H1 (cell line): ENCODE measurements around the gene DIS3L. TPM values are rescaled to one million over a fixed set of nuclear protein-coding genes. Genes with fewer than 3 reads are reported as not detected.

ENCODE experiments used
- CTCF ChIA-PET: fragments of 300-600 bp; sonication (Branson Sonifier 250); formaldehyde crosslinking; loops from one replicate; lab custom pipeline; 2021; ENCODE audit not compliant: partially characterized antibody; lab: Charles Lee
- POLR2A ChIA-PET: fragments of 300-600 bp; sonication (Branson Sonifier 250); formaldehyde crosslinking; loops from one replicate; lab custom pipeline; 2021; ENCODE audit warnings: inconsistent platforms; ENCODE audit not compliant: partially characterized antibody; lab: Charles Lee
- DNase-seq, 2 experiments: peaks; one replicate each; pipeline versions ENCODE4 v3.0.0 to v3.0.0-alpha.2; 2010 to 2022; ENCODE audit warnings: low spot score in 2 of 2, low read depth in 1 of 2, mixed read lengths in 1 of 2
- FAIRE-seq: peaks from 2 replicates; lab custom pipeline; 2011; peaks lifted over from hg19 to GRCh38; lab: Jason Lieb, UNC
- H2AFZ ChIP-seq: 2 replicates; pipeline ENCODE4 v1.8.1; 2012; ENCODE audit warnings: low read length, inconsistent platforms
- H2AK5ac ChIP-seq: 2 replicates; pipeline ENCODE4 v1.6.1; 2013; ENCODE audit warnings: low read depth, low read length
- H2BK120ac ChIP-seq: replicated peaks from 2 replicates; pipeline ENCODE3; 2013; ENCODE audit warnings: low read depth, low read length, inconsistent platforms
- H2BK12ac ChIP-seq: 2 replicates; pipeline ENCODE4 v1.6.1; 2013; ENCODE audit warnings: low read depth, low read length
- H2BK15ac ChIP-seq: 2 replicates; pipeline ENCODE4 v1.6.1; 2013; ENCODE audit warnings: low read length
- H2BK20ac ChIP-seq: 2 replicates; pipeline ENCODE4 v1.6.1; 2013; ENCODE audit warnings: low read length
- H2BK5ac ChIP-seq: 2 replicates; pipeline ENCODE4 v1.6.1; 2013; ENCODE audit warnings: low read depth, low read length
- H3K14ac ChIP-seq: 2 replicates; pipeline ENCODE4 v1.6.1; 2013; ENCODE audit warnings: inconsistent platforms; ENCODE audit not compliant: insufficient read length
- H3K18ac ChIP-seq: 2 replicates; pipeline ENCODE4 v1.6.1; 2013; ENCODE audit warnings: low read length; ENCODE audit errors: extremely low read depth
- H3K23ac ChIP-seq: 2 replicates; pipeline ENCODE4 v1.6.1; 2013; ENCODE audit warnings: inconsistent platforms; ENCODE audit not compliant: insufficient read length
- H3K23me2 ChIP-seq: 2 replicates; pipeline ENCODE4 v1.6.1; 2013; ENCODE audit warnings: low read depth, low read length
- H3K27ac ChIP-seq: 2 replicates; pipeline ENCODE4 v1.6.1; 2011; ENCODE audit warnings: low read depth, low read length, inconsistent platforms
- H3K27me3 ChIP-seq, 4 experiments: replicated peaks in 1 of 4; 1 replicate in 1 of 4; 2 replicates in 3 of 4; pipeline versions ENCODE4 v1.6.1 to v1.8.1; 2011 to 2013; ENCODE audit warnings: low read length in 3 of 4, mild to moderate bottlenecking in 3 of 4, inconsistent platforms in 2 of 4, mixed read lengths in 2 of 4, moderate library complexity in 1 of 4; ENCODE audit not compliant: control insufficient read depth in 3 of 4, insufficient read depth in 3 of 4; ENCODE audit errors: extremely low read depth in 1 of 4
- H3K36me3 ChIP-seq, 4 experiments: 2 replicates each; pipeline versions ENCODE4 v1.6.1 to v1.8.1; 2011 to 2013; ENCODE audit warnings: mild to moderate bottlenecking in 4 of 4, low read length in 3 of 4, moderate library complexity in 2 of 4, control low read depth in 1 of 4, inconsistent platforms in 1 of 4; ENCODE audit not compliant: insufficient read depth in 4 of 4, control insufficient read depth in 2 of 4
- H3K4ac ChIP-seq: replicated peaks from 2 replicates; pipeline ENCODE3; 2013; ENCODE audit warnings: low read length, low read depth, mixed read lengths, inconsistent platforms; ENCODE audit not compliant: insufficient read length
- H3K4me1 ChIP-seq, 4 experiments: replicated peaks in 1 of 4; 1 replicate in 1 of 4; 2 replicates in 3 of 4; pipeline versions ENCODE4 v1.6.1 to v1.8.1; 2011 to 2013; ENCODE audit warnings: low read length in 3 of 4, inconsistent platforms in 2 of 4, mixed read lengths in 1 of 4; ENCODE audit not compliant: insufficient read depth in 4 of 4, control insufficient read depth in 3 of 4
- H3K4me2 ChIP-seq, 2 experiments: 2 replicates each; pipeline versions ENCODE4 v1.6.1 to v1.8.1; 2011 to 2013; ENCODE audit warnings: low read depth in 2 of 2, low read length in 2 of 2, control low read depth in 1 of 2, inconsistent platforms in 1 of 2, mild to moderate bottlenecking in 1 of 2; ENCODE audit not compliant: insufficient read depth in 1 of 2
- H3K4me3 ChIP-seq, 4 experiments: fragments of 200-600, 300-600 bp in 1 of 4; sonication (generic), shearing (Covaris generic), sonication (Bioruptor Twin) in 1 of 4; 2 replicates each; pipeline versions ENCODE4 v1.5.1 to v1.8.1; 2011 to 2016; ENCODE audit warnings: low read length in 4 of 4, low read depth in 3 of 4, control low read depth in 2 of 4, inconsistent platforms in 2 of 4, mild to moderate bottlenecking in 2 of 4, mixed read lengths in 1 of 4, moderate library complexity in 1 of 4; ENCODE audit not compliant: insufficient read depth in 2 of 4; ENCODE audit errors: extremely low read depth in 1 of 4
- H3K56ac ChIP-seq: replicated peaks from 2 replicates; pipeline ENCODE3; 2013; ENCODE audit warnings: low read depth, mild to moderate bottlenecking, mixed read lengths, low read length, inconsistent platforms; ENCODE audit not compliant: insufficient read length
- H3K79me1 ChIP-seq: 2 replicates; pipeline ENCODE4 v1.6.1; 2013; ENCODE audit warnings: low read depth, low read length, control low read depth
- H3K79me2 ChIP-seq, 2 experiments: 2 replicates each; pipeline versions ENCODE4 v1.6.1 to v1.8.1; 2012 to 2013; ENCODE audit warnings: low read length in 2 of 2, mild to moderate bottlenecking in 2 of 2, inconsistent platforms in 1 of 2; ENCODE audit not compliant: insufficient read depth in 2 of 2, control insufficient read depth in 1 of 2
- H3K9ac ChIP-seq, 4 experiments: replicated peaks in 1 of 4; 1 replicate in 1 of 4; 2 replicates in 3 of 4; pipeline versions ENCODE4 v1.6.1 to v1.8.1; 2011 to 2013; ENCODE audit warnings: low read depth in 3 of 4, low read length in 3 of 4, control low read depth in 2 of 4, mild to moderate bottlenecking in 2 of 4, moderate library complexity in 2 of 4, inconsistent platforms in 1 of 4; ENCODE audit errors: extremely low read depth in 1 of 4
- H3K9me3 ChIP-seq, 2 experiments: 2 replicates each; pipeline versions ENCODE4 v1.6.1 to v1.8.1; 2012 to 2013; ENCODE audit warnings: mild to moderate bottlenecking in 2 of 2, moderate library complexity in 2 of 2, control low read depth in 1 of 2, inconsistent platforms in 1 of 2, low read depth in 1 of 2, low read length in 1 of 2, mixed read lengths in 1 of 2; ENCODE audit not compliant: insufficient read depth in 2 of 2
- H4K20me1 ChIP-seq, 2 experiments: replicated peaks in 1 of 2; 2 replicates each; pipeline versions ENCODE3 to v1.8.1; 2011 to 2013; ENCODE audit warnings: inconsistent platforms in 2 of 2, low read length in 2 of 2, mild to moderate bottlenecking in 1 of 2; ENCODE audit not compliant: insufficient read depth in 2 of 2, control insufficient read depth in 1 of 2
- H4K5ac ChIP-seq: 2 replicates; pipeline ENCODE4 v1.6.1; 2013; ENCODE audit warnings: low read length, low read depth, mixed read lengths, inconsistent platforms; ENCODE audit not compliant: insufficient read length
- H4K8ac ChIP-seq: 2 replicates; pipeline ENCODE4 v1.8.0; 2013; ENCODE audit warnings: mild to moderate bottlenecking, moderate library complexity, low read length, inconsistent platforms; ENCODE audit not compliant: insufficient read depth; ENCODE audit errors: extremely low read depth
- H4K91ac ChIP-seq: replicated peaks from 2 replicates; pipeline ENCODE3; 2013; ENCODE audit warnings: low read length, mixed read lengths, inconsistent platforms; ENCODE audit not compliant: insufficient read length
- ATF2 ChIP-seq: IDR thresholded peaks from 2 replicates; pipeline ENCODE4 v1.6.1; 2012; ENCODE audit warnings: low read length, inconsistent platforms
- CHD2 ChIP-seq: IDR thresholded peaks from 2 replicates; pipeline ENCODE4 v1.6.1; 2012; ENCODE audit warnings: low read length, improper control_type of control experiment
- KDM1A ChIP-seq: fragments of 200-600, 300-600 bp; sonication (generic); IDR thresholded peaks from 2 replicates; pipeline ENCODE4 v1.7.1; 2016; ENCODE audit warnings: mild to moderate bottlenecking, low read length, borderline replicate concordance
- MAFK ChIP-seq: IDR thresholded peaks from 2 replicates; pipeline ENCODE4 v1.6.1; 2012; ENCODE audit warnings: low read depth, mild to moderate bottlenecking, improper control_type of control experiment, low read length
- RBBP5 ChIP-seq: IDR thresholded peaks from 2 replicates; pipeline ENCODE4 v1.7.1; 2012; ENCODE audit warnings: low read depth, mild to moderate bottlenecking, inconsistent platforms, low read length, moderate library complexity, borderline replicate concordance
- SIRT6 ChIP-seq: IDR thresholded peaks from one replicate; pipeline ENCODE4 v1.7.1; 2012; ENCODE audit warnings: low read length, inconsistent platforms
- SP2 ChIP-seq: IDR thresholded peaks from 2 replicates; pipeline ENCODE4 v1.6.1; 2012; ENCODE audit warnings: mild to moderate bottlenecking, low read length, inconsistent platforms
- TBP ChIP-seq: IDR thresholded peaks from 2 replicates; pipeline ENCODE4 v1.6.1; 2011; ENCODE audit warnings: low read depth, low read length, improper control_type of control experiment
- YY1 ChIP-seq: IDR thresholded peaks from 2 replicates; pipeline ENCODE4 v1.6.1; 2011; ENCODE audit warnings: low read depth, mild to moderate bottlenecking, low read length
- WGBS, 2 experiments: shearing (Covaris generic) in 1 of 2; methylation state at CpG; one replicate each; pipeline versions ENCODE4 v1.1.6 to v1.1.7; 2013 to 2015; ENCODE audit warnings: low lambda C conversion rate in 2 of 2, mixed read lengths in 2 of 2, inconsistent platforms in 1 of 2, low coverage in 1 of 2, missing lambda C conversion rate in 1 of 2; ENCODE audit not compliant: insufficient replicate concordance in 2 of 2, insufficient coverage in 1 of 2, insufficient read length in 1 of 2; ENCODE audit errors: extremely low coverage in 1 of 2, missing lambda C conversion rate in 1 of 2; 5-methylcytosine and 5-hydroxymethylcytosine counted together
- polyA plus RNA-seq, 7 experiments: library from polyadenylated mRNA; depleted of rRNA in 3 of 7; stranded (reverse) in 5 of 7; unstranded in 2 of 7; fragments of >200 nt in 5 of 7; fragments of 200-250 nt in 2 of 7; gene quantifications; 1 replicate in 5 of 7; 2 replicates in 1 of 7; 4 replicates in 1 of 7; pipeline versions ENCODE4 v1.2.1 to v1.2.3, GENCODE V29; 2011 to 2013; ENCODE audit warnings: missing spikeins in 2 of 7, mixed read lengths in 2 of 7
- total RNA-seq: library from RNA; stranded (reverse); fragmentation: NEBNext Ultra II Directional; extraction: Animal tissue kit (Norgen Biotek cat#: 25700); gene quantifications from 2 replicates; pipeline ENCODE4 v1.2.1, GENCODE V29; 2021

The DIS3L gene
- total and polyA plus RNA-seq, 2 of the 8 experiments (the other 6 are each of a cell fraction or from before 2014, with no cell fraction given), result 8.7 to 25.0 TPM

GRCh38 chr15:66356359-66357236 is 63.2 kb downstream of the DIS3L start, which contains the start of gene TIPIN:
TIPIN (minus strand) TSS chr15:66356685; CDS start chr15:66352947, 3,738 bp downstream.
- peaks cover 0 to 14% (median 5%) of the 10 kb centered on the region in 4 experiments; a peak in 4 of 8 replicates for H3K36me3 ChIP-seq
- no peaks in the 10 kb centered on the region for H3K27me3 ChIP-seq
- H4K8ac ChIP-seq, result peak within 1 kb of the TSS; percentile 96
- H3K18ac ChIP-seq, result peak within 1 kb of the TSS; percentile 95
- H4K5ac ChIP-seq, result peak within 1 kb of the TSS; percentile 91
- FAIRE-seq (no peak), DNase-seq (peak; percentile 84 to 96)
- H2BK5ac ChIP-seq, result peak within 1 kb of the TSS; percentile 58
- H2AFZ ChIP-seq, result peak within 1 kb of the TSS; percentile 61
- peak within 1 kb of the TSS; percentile 78; the same call in 1 of the 2 replicates for H2BK12ac ChIP-seq
- H3K9me3 ChIP-seq, result no peaks in the 10 kb centered on the region
- H3K79me1 ChIP-seq, result no peaks in the 10 kb centered on the region; the same call in 1 of the 2 replicates
- peak within 1 kb of the TSS; percentile 95 for H3K56ac ChIP-seq
- H2BK20ac ChIP-seq, result no peak within 1 kb of the TSS
- H3K4me2 ChIP-seq, result peak within 1 kb of the TSS; percentile 91 to 92
- H3K23me2 ChIP-seq, result peaks cover 4% of the 10 kb centered on the region
- H3K23ac ChIP-seq, result no peak within 1 kb of the TSS
- WGBS, 2 experiments, result 19% methylated on average over 48 of the region's 51 CpGs; no CpG with 5 or more reads in 1 of the 2 experiments
- peak within 1 kb of the TSS; percentile 34 for H2BK120ac ChIP-seq
- no peaks in the 10 kb centered on the region for H4K20me1 ChIP-seq
- POLR2A ChIA-PET, result interaction anchor here (0.6 to 2.5 kb wide), 8 partner anchors 15 to 149 kb away, joined by 3 to 12 read pairs (median 3); partner anchors contain the start of genes MAP2K1, RPL4 and ZWILCH
- H3K4me3 ChIP-seq, result peak within 1 kb of the TSS; percentile 72 to 87 (median 82)
- H3K9ac ChIP-seq, result peak within 1 kb of the TSS; percentile 89 to 97 (median 95)
- H4K91ac ChIP-seq, result peak within 1 kb of the TSS; percentile 49
- 0 out of 2 replicates have a peak within 1 kb of the TSS, but pooled peaks have one; percentile 67 for H2AK5ac ChIP-seq
- H3K79me2 ChIP-seq, result peaks cover 0 to 22% of the 10 kb centered on the region in 2 experiments; a peak in 2 of 4 replicates
- H3K27ac ChIP-seq, result peak within 1 kb of the TSS; percentile 78
- no peak within 1 kb of the TSS for H3K14ac ChIP-seq
- peak within 1 kb of the TSS; percentile 13; the same call in 1 of the 2 replicates for H2BK15ac ChIP-seq
- CTCF ChIA-PET, result interaction anchor here (0.6 to 0.8 kb wide), 2 partner anchors 113 to 1791 kb away, joined by 3 read pairs; no protein-coding TSS in a partner anchor
- no peak within 1 kb of the TSS for H3K4ac ChIP-seq
- peaks cover 0 to 7% (median 3%) of the 10 kb centered on the region in 4 experiments; a peak in 5 of 7 replicates for H3K4me1 ChIP-seq
- TF ChIP-seq TBP (peak; percentile 85), MAFK (no peak), CHD2 (peak; percentile 100), KDM1A (peak; percentile 62; the same call in 1 of the 2 replicates), YY1 (0 out of 2 replicates have a peak, but pooled peaks have one; percentile 38), ATF2 (peak; percentile 88), SIRT6 (no peak), RBBP5 (peak; percentile 66; the same call in 1 of the 2 replicates), SP2 (no peak)
